Measurements from ENCODE around the gene ACACB.

DNA sequence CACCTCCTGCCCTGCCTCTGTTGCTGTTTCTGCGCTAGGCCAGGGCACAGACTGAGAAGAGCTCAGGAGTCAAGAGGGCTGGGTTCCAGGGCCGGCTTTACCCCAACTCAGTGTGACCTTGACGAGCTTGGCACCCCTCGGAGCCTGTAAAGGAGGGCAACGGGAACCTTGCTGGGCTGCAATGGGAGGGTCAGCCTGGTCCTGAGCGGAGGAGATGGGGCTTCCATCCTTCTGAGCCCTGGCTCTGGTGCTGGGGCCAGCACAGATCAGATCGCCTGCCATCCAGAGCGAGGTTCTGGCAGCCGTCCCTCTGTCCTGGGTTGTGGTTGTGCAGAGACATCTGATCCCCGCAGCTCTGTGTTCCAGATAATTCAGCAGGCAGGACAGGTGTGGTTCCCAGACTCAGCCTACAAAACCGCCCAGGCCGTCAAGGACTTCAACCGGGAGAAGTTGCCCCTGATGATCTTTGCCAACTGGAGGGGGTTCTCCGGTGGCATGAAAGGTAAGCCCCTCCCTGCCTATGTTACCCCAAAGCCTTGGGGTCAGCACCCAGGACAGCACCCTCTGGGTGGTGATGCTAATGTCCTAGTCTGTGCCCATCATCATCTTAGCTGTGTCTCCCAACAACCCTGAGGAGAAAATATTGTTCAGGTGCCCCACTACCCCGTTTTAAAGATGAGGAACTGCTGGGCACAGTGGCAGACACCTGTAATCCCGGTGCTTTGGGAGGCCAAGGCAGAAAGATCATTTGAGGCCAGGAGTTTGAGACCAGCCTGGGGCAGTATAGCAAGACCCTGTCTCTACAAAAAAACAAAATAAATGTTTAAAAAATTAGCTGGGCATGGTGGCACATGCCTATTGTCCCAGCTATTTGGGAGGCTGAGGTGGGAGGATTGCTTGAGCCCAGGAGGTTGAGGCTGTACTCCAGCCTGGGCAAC is 142.5 kb downstream of the ACACB start:
- TF ChIP-seq, protein P1, sequence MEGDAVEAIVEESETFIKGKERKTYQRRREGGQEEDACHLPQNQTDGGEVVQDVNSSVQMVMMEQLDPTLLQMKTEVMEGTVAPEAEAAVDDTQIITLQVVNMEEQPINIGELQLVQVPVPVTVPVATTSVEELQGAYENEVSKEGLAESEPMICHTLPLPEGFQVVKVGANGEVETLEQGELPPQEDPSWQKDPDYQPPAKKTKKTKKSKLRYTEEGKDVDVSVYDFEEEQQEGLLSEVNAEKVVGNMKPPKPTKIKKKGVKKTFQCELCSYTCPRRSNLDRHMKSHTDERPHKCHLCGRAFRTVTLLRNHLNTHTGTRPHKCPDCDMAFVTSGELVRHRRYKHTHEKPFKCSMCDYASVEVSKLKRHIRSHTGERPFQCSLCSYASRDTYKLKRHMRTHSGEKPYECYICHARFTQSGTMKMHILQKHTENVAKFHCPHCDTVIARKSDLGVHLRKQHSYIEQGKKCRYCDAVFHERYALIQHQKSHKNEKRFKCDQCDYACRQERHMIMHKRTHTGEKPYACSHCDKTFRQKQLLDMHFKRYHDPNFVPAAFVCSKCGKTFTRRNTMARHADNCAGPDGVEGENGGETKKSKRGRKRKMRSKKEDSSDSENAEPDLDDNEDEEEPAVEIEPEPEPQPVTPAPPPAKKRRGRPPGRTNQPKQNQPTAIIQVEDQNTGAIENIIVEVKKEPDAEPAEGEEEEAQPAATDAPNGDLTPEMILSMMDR (IDR thresholded peaks at IDR 0.05) = no peak
- no peak for TF ChIP-seq POLR2A (IDR thresholded peaks at IDR 0.05)
